ENCODE measurements around the gene PIEZO2.

The PIEZO2 gene

DNA sequence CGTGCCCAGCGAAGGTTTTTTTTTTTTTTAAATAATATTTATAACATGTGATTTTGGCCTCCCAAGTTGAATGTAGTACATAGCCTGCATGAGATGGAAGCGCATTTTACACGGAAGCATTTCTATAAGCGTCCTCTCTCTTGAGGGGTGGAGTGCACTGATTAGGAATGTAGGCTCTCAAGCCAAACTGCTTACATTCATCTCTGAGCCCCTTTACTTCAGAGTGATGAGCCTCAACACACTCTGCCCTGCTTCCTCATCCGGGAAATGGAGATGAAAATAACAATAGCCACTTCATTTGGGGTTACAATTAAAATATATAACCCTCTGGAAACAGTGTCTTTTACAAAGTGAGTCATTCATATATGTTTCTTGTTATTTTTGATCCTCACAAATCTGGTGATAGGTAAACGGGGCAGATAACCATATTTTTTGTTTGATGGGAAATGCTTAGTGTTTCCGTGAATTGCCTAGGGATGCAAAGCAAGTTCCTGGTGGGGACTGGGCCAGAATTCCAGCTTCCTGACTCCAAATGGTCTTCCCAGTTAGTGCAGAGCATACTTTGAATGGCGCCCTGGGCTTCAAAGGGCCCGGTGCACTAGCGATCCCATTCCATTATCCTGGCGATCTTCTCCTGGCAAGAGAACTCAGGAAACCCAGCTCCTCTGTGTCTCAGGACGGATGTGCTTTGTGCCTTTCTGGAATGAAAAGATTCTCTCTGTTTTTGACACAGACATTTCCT is 124.3 kb downstream of the PIEZO2 start:
- no peak for DNase-seq

DNA sequence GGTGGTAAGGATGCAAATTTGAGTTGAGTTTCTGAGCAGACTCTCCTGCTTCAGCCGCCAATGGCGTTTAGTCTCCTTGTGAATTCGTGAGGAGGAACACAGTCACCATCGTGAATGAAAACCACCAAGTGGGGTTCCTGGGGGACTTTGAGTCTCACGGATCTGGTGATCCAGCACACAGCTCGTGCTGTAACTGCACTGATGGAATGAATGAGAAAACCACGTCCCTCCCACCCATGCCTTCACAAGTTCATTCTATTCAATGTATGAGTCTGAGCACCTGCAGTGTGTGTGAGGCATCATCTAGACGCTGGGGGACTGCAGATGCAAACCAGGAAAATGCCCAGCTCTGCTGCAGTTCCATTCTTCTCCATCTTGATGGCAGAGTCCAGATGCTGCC is 127.9 kb downstream of the PIEZO2 start:
- no peak for DNase-seq

GRCh38 chr18:11020877-11021414 is 128.4 kb downstream of the PIEZO2 start:
- no peak for DNase-seq

- no peak for DNase-seq
Measured at GRCh38 chr18:11020161-11020853, 129.1 kb downstream of the PIEZO2 start.

DNA sequence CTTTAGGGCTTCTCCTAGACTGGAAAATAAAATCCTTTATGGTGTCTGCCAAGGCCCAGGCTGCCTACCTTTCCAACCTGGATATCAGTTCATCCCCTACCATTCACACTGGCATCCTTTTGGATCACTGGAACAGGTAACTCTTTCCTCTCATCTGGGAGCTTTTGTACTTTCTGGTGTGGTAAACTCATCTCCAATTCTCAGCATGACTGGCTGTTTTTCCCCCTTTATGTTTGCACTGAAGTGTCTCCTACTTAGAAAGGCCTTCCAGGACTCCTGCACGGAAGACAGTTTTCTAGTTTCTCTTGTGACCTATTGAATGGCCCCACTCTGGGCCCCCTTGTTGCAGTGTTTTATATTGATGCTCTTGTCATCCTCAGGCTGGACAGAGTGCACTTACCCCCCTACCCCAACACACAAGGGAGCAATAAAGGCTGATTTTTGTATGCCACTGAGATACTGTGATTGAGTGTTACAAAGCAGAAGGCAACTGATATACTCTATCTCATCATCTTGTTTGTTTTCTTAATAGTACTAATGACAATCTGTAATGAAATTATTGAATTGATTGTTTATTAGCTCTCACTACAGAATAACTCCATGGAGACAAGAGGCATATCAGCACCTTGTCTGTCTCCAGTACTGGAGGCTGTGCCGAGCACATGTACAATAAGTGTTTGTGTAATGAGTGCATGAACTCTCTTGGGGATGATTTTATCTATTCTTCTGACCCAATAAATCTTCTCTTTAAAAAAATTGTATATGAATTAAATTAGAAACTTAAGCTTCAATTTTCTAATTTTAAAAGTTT is 129.9 kb downstream of the PIEZO2 start:
- no peak for DNase-seq

- no peak for DNase-seq
Measured at GRCh38 chr18:11009869-11010268, 139.5 kb downstream of the PIEZO2 start.

- no peak for DNase-seq
Measured at GRCh38 chr18:11009147-11009546, 140.2 kb downstream of the PIEZO2 start.

- no peak for DNase-seq
Measured at GRCh38 chr18:11008505-11008904, 140.9 kb downstream of the PIEZO2 start.

DNA sequence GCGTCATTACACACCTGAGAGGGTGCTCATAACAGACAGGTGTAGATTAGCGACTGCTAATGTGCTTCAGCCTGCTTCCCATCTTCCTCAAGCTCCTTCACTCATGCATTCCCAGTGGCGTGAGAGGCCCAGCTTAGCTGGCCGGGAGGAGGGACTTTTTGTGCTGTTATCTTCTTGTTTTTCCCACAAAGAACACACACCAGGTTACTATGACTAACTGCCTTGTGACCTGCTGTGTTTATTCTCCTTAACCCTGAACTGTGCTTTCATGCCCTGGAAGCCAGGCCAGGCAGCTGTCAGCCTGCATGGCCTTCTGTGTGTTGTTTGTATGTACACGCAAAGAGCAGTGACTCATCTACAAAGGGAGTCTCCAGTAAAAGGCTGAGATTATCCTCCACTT is 143.8 kb downstream of the PIEZO2 start:
- DNase-seq, result no peak

DNA sequence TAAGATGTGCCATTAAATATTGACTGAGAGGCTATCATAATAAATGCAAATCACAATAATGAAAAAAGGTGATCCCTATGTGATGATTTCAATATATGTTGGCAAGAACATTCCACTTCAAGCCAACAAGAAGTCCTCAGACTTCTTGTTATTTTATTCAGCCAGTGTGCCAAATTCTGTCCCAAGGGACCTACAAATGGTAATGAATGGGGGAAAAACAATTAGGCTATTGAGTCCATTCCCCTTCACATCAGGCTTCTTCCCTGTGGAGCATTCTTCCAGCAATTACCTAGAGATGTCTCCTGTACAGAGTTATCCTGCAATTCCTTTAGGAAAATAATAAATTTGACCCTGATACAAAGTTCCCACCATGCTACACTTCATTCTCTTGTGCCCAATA is 144.4 kb downstream of the PIEZO2 start:
- no peak for DNase-seq

GRCh38 chr18:11004294-11004693 is 145.1 kb downstream of the PIEZO2 start:
- no peak for DNase-seq

DNA sequence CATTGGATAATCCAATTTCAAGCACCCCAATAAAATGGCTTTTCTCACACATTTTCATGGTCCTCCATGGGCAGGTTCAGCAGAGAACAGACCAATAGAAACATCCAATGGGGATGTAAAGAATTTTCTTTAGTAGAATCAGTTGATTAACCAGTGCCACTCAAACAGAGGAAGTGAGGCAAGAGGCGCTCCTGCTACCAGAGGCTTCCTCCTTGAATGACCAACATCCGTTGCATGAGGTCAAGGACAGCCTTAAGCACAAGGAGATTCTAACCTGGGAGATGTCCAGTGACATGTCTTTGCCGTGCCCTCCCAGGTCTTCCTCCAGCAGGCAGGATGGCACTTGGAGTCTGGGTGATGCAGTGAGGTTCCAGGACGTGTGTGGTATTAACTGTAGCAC is 146.6 kb downstream of the PIEZO2 start:
- no peak for DNase-seq

DNA sequence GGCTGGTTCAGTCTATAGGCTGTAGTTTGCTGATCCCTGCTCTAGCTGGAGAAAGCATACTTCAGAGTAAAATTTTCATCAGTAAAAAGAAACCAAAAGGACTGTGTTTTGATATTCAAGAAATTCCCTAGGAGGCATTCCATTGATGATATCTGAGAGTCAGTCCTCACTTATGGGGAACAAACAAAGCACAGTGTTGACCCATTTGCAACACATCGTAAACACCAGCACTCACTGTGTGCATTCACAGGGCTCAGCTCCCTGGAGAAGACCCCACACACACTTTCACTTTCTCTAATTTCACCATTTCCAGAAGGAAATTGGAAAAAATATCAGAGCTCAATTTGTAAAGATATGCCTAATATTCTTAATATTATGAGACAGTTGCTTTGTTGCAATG is 147.1 kb downstream of the PIEZO2 start:
- no peak for DNase-seq

GRCh38 chr18:11000071-11000470 is 149.3 kb downstream of the PIEZO2 start:
- DNase-seq, result no peak

DNA sequence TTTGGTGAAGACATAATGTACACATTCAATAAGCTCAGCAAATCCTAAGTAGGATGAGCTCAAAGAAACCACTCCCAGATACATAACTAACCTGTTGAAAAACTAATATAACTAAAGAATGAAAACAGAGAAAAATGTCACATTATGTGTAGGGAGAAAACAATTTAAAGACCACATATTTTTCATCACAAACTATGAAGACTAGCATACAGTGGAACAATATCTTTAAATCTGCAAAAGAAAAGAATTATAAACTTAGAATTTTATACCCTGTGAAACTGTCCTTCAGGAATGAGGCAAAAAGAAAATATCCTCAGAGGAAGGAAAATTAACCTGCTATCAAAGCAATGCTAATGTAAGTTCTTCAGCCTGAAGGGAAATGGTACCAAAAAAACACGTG is 151.5 kb downstream of the PIEZO2 start:
- DNase-seq, result no peak

- no peak for DNase-seq
Measured at GRCh38 chr18:10995550-10995949, 153.8 kb downstream of the PIEZO2 start.

GRCh38 chr18:10989486-10989885 is 159.9 kb downstream of the PIEZO2 start:
- DNase-seq, result no peak

- no peak for DNase-seq
Measured at GRCh38 chr18:10985689-10986088, 163.7 kb downstream of the PIEZO2 start.

GRCh38 chr18:10979411-10979810 is 170.0 kb downstream of the PIEZO2 start:
- no peak for DNase-seq

GRCh38 chr18:10977042-10977441 is 172.3 kb downstream of the PIEZO2 start:
- no peak for DNase-seq

- DNase-seq, result no peak
Measured at GRCh38 chr18:10973567-10974203, 175.7 kb downstream of the PIEZO2 start.

DNA sequence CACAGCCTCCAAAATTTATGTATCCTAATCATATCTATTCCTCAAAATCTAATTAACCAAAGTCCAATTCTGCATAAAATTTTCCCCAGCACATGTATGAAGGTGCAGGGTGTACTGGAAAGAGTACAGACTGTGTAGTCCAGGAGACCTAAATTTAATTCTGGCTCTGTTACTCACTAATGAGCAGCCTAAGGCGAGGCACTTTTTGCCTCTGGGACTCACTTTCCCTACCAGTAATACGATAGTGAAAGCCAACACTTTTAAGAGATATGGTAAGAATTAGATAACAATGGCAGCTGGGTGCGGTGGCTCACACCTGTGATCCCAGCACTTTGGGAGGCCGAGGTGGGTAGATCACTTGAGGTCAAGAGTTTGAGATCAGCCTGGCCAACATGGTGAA is 177.7 kb downstream of the PIEZO2 start:
- no peak for DNase-seq

GRCh38 chr18:10965119-10965518 is 184.2 kb downstream of the PIEZO2 start:
- no peak for DNase-seq

All from hippocampal formation (tissue), 2 donors.